Brain microvascular endothelial cell (primary cell): ENCODE data around the gene SIGLEC12.

Experiments
- DNase-seq: peaks from one replicate; pipeline ENCODE4 v3.0.0-alpha.2; 2020
- H3K27ac ChIP-seq: fragments of 250-450 bp; sonication (Bioruptor Pico); 2 replicates; pipeline ENCODE4 v1.5.1; 2020; ENCODE audit warnings: mild to moderate bottlenecking, moderate library complexity
- H3K27me3 ChIP-seq: fragments of 250-450 bp; sonication (Bioruptor Pico); replicated peaks from 2 replicates; pipeline ENCODE4 v1.5.1; 2020; ENCODE audit warnings: mild to moderate bottlenecking
- H3K36me3 ChIP-seq: fragments of 250-450 bp; sonication (Bioruptor Pico); replicated peaks from 2 replicates; pipeline ENCODE4 v1.5.1; 2020; ENCODE audit warnings: mild to moderate bottlenecking
- H3K4me3 ChIP-seq: 2 replicates; pipeline ENCODE4 v1.5.1; 2011; ENCODE audit warnings: low read depth, mild to moderate bottlenecking, control low read depth, low read length, moderate library complexity
- CTCF ChIP-seq: IDR thresholded peaks from 2 replicates; pipeline ENCODE4 v1.5.1; 2011; ENCODE audit warnings: low read depth, mild to moderate bottlenecking, moderate library complexity, low read length, control low read depth, inconsistent platforms; ENCODE audit errors: missing control alignments
- in situ Hi-C: cut with HindIII; loops from 2 replicates; pipeline ENCODE4 v1.10.0; 2017; ENCODE audit warnings: low sequenced_read_pairs, low pct_ligation_motif_present

The SIGLEC12 gene

GRCh38 chr19:51541458-51542357, 40.1 kb upstream of the SIGLEC12 start:
- H3K36me3 ChIP-seq = no peaks in the 10 kb centered on the region
- H3K27ac ChIP-seq = no peak overlapping the region
- H3K4me3 ChIP-seq = no peak overlapping the region
- no peak for DNase-seq
- in situ Hi-C loops = no loop called here
- H3K27me3 ChIP-seq = no peaks in the 10 kb centered on the region
- no peak for TF ChIP-seq CTCF

- in situ Hi-C loops = no loop called here
- TF ChIP-seq CTCF = no peak
Measured at GRCh38 chr19:51539821-51540366, 38.3 kb upstream of the SIGLEC12 start.

GRCh38 chr19:51535535-51535934, 33.9 kb upstream of the SIGLEC12 start:
- no peak for DNase-seq
- in situ Hi-C loops = no loop called here
- no peaks in the 10 kb centered on the region for H3K36me3 ChIP-seq
- no peaks in the 10 kb centered on the region for H3K27me3 ChIP-seq
- peak overlapping the region; percentile 33 for H3K27ac ChIP-seq
- H3K4me3 ChIP-seq = no peak overlapping the region
- no peak for TF ChIP-seq CTCF

More at GRCh38 chr19:51539821-51540366, 38.3 kb upstream of the SIGLEC12 start:
- no peaks in the 10 kb centered on the region for H3K36me3 ChIP-seq
- no peak for DNase-seq
- H3K27ac ChIP-seq = no peak overlapping the region
- no peak overlapping the region for H3K4me3 ChIP-seq
- no peaks in the 10 kb centered on the region for H3K27me3 ChIP-seq

GRCh38 chr19:51531349-51532315, 30.0 kb upstream of the SIGLEC12 start, which contains the start of gene SIGLEC6:
SIGLEC6 (minus strand) TSS chr19:51531670; CDS start chr19:51531648, 22 bp downstream.
- Histone ChIP-seq H3K27me3 (no peaks in the 10 kb centered on the region), H3K4me3 (no peak within 1 kb of the TSS), H3K27ac (no peak within 1 kb of the TSS), H3K36me3 (no peaks in the 10 kb centered on the region)
- TF ChIP-seq CTCF = no peak
- DNase-seq = no peak
- in situ Hi-C loops = no loop called here

DNA sequence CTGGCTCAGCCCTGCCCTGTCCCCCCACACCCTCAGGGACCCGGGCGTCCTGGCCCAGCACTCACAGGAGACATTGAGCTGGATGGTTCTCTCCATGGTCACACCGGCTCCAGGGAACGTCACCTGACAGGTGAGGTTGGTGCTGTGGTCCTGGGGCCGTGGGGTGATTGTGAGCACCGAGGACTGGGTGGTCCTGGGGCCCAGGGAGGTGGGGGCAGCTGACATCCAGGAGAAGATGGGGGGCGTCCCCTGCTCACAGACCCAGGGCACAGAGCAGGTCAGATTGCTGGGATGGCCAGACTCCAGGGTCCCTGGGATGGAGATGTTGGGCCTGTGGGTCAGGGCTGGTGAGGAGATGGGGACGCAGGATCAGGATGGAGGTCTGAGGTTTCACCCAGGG, 29.0 kb upstream of the SIGLEC12 start:
- H3K27ac ChIP-seq = no peak overlapping the region
- H3K36me3 ChIP-seq = no peaks in the 10 kb centered on the region
- in situ Hi-C loops = no loop called here
- no peak overlapping the region for H3K4me3 ChIP-seq
- no peak for TF ChIP-seq CTCF
- no peak for DNase-seq
- no peaks in the 10 kb centered on the region for H3K27me3 ChIP-seq
